Measurements from ENCODE around the gene ARID1B.

ARID1B gene

DNA sequence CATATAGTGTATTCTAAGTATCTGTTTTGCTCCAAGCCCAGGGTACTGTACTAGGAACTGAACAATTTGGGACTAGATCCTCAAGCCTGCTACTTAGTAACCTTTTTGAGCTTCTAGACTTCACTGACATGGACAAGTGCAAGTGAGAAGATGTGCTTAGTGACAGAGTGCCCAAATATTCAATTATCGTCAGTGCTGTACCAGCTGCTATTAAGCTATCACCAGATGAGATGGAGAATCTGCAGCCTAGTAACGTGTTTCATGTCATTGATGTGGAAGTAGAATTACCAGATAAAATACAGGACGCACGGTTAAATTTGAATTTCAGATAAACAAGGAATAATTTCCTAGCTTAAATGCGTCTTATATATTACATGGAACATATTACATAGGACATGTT lies 218.3 kb downstream of the ARID1B start:
- POLR2A ChIA-PET = no interaction called here
- no peak for DNase-seq (ENCODE audit: extremely low spot score)
- TF ChIP-seq, protein P1, sequence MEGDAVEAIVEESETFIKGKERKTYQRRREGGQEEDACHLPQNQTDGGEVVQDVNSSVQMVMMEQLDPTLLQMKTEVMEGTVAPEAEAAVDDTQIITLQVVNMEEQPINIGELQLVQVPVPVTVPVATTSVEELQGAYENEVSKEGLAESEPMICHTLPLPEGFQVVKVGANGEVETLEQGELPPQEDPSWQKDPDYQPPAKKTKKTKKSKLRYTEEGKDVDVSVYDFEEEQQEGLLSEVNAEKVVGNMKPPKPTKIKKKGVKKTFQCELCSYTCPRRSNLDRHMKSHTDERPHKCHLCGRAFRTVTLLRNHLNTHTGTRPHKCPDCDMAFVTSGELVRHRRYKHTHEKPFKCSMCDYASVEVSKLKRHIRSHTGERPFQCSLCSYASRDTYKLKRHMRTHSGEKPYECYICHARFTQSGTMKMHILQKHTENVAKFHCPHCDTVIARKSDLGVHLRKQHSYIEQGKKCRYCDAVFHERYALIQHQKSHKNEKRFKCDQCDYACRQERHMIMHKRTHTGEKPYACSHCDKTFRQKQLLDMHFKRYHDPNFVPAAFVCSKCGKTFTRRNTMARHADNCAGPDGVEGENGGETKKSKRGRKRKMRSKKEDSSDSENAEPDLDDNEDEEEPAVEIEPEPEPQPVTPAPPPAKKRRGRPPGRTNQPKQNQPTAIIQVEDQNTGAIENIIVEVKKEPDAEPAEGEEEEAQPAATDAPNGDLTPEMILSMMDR (IDR thresholded peaks at IDR 0.05; ENCODE audit: control extremely low read depth, extremely low read depth, low read depth, missing control alignments) = no peak
- CTCF ChIA-PET = interaction anchor here (1.0 to 1.2 kb wide), 3 partner anchors 8 to 13 kb away, joined by 3 to 9 read pairs (median 4); no protein-coding TSS in a partner anchor

DNA sequence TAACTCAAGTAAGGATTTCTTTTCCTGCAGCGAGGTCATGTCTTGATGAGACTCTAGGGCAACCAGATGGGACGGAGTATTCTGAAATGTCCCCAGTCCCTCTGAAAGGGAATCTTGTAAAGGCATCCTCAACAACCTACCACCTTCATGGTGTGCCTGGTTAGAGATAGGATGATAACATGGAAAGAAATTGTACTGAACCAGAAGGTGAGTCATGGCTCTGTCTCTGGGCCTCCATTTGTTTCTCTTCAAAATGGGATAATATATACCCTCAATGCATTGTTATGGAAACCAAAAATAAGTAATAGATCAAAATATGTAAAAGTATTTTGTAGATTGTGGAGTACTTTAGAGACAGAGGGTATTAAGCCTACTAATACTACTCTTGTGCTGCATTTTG lies 219.1 kb downstream of the ARID1B start:
- POLR2A ChIA-PET = no interaction called here
- CTCF ChIA-PET = interaction anchor here (1.0 to 1.2 kb wide), 3 partner anchors 7 to 12 kb away, joined by 3 to 9 read pairs (median 4); no protein-coding TSS in a partner anchor
- TF ChIP-seq, protein P1 (IDR thresholded peaks at IDR 0.05; ENCODE audit: control extremely low read depth, extremely low read depth, low read depth, missing control alignments) = no peak
- no peak for DNase-seq (ENCODE audit: extremely low spot score)

DNA sequence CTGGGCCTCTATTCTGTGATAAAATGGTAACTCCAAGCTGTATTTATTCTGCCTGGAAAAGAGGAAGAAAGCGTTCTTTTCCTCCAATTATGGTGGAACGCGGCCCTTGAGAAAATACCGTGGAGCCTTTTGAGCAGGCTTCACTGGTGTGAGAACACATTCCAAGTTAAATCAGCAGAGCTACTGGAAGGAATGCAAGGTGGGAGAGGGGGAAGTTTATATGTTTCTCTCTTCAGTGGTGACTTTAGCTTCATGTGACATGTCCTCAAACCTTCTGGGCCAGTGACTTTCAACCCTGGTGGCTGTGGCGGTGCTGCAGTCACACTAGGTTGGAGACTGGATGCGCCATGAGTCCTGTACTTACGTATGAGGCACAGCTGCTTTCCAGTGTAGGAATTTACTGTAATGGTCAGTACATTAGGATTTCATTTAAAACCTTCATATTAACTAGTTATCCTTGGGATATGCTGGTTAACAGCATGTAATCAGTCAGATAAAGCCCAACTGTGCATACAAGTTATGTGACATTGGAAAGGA lies 221.7 kb downstream of the ARID1B start:
- TF ChIP-seq, protein P1 (IDR thresholded peaks at IDR 0.05; ENCODE audit: control extremely low read depth, extremely low read depth, low read depth, missing control alignments) = no peak
- ChIA-PET CTCF (interaction anchor here (0.9 to 2.2 kb wide), 4 partner anchors 11 to 22 kb away, joined by 3 to 8 read pairs (median 4); no protein-coding TSS in a partner anchor), POLR2A (no interaction called here)
- no peak for DNase-seq (ENCODE audit: extremely low spot score)

DNA sequence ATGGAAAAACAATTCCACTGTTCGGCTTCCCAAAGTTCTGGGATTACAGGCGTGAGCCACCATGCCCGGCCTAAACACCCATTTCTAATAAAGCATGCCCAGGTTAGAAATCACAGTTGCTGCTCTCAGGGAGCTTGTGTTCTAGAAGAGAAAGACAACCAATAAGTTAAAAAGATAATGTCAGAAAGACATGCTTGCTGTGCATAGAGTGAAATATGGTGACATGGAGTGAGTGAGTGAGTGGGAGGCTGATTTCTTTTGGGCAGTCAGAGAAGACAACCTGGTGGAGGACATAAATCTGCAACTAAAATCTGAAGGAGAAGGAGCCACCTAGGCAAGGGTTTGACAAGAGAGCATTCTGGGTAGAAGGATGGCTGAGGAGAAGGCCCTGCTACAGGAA lies 222.6 kb downstream of the ARID1B start:
- ChIA-PET CTCF (interaction anchor here (1.0 to 1.8 kb wide), 2 partner anchors 21 to 57 kb away, joined by 3 to 4 read pairs; no protein-coding TSS in a partner anchor), POLR2A (no interaction called here)
- TF ChIP-seq, protein P1 (IDR thresholded peaks at IDR 0.05; ENCODE audit: control extremely low read depth, extremely low read depth, low read depth, missing control alignments) = no peak
- DNase-seq (ENCODE audit: extremely low spot score) = no peak

DNA sequence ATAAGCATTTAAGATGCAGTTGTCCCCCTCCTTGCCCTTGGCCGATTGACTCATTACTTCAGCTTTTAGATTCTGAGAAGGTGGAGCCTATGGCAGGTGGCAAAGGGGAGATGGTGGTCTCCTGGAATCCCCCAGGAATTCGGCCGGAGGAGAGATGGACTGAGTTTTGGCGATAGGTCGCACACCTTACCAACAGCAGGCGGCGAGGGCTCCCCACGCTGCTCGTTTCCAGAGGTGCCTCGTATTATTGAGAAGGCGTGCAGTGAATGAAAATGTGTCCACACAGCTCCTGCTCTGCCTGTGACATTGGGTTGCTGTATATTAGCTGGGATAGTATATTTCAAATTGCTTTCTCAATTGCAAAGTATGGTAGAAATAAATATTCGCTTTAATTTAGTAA lies 224.5 kb downstream of the ARID1B start:
- POLR2A ChIA-PET = no interaction called here

DNA sequence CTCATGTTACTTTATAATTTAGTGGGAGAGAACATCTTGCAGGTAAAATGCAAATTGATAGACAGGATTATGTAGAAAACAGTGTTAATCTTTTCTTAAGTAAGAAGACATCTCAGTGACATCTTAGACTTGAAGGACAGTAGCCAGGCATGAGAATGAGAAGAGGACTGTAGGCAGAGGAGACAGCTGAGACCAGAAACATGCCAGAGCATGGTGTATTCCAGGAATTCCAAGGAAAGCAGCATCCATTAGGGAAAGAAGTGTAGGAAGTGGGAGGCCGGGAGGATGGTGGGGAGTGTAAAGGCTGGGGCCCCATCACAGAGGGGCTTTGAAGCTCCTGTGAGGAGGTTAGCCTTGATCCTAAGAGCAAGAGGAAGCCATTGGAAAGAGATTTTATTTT lies 225.6 kb downstream of the ARID1B start:
- ChIA-PET CTCF (interaction anchor here (1.3 to 1.8 kb wide), 4 partner anchors 11 to 26 kb away, joined by 3 to 7 read pairs (median 4); no protein-coding TSS in a partner anchor), POLR2A (no interaction called here)
- DNase-seq (ENCODE audit: extremely low spot score) = no peak
- TF ChIP-seq, protein P1 (IDR thresholded peaks at IDR 0.05; ENCODE audit: control extremely low read depth, extremely low read depth, low read depth, missing control alignments) = no peak

More for the DNA sequence above, 224.5 kb downstream of the ARID1B start:
- TF ChIP-seq, protein P1 (IDR thresholded peaks at IDR 0.05; ENCODE audit: control extremely low read depth, extremely low read depth, low read depth, missing control alignments) = no peak
- CTCF ChIA-PET = interaction anchor here (1.0 to 1.7 kb wide), 9 partner anchors 8 to 49 kb away, joined by 3 to 5 read pairs (median 3); no protein-coding TSS in a partner anchor
- no peak for DNase-seq (ENCODE audit: extremely low spot score)

Data from GM10248 (cell line).